K562 treated with DMSO at 1 percent for 48 hours (cell line): ENCODE data around the gene RNPS1. TPM values are rescaled to one million over a fixed set of nuclear protein-coding genes. Genes with fewer than 3 reads are reported as not detected.

Experiments used
- total RNA-seq: library from RNA; unstranded; fragments of 300-600 nt; gene quantifications from 2 replicates; pipeline ENCODE4 v1.2.3, GENCODE V29; 2022; ENCODE audit warnings: low replicate concordance; ENCODE audit errors: extremely low read depth

The RNPS1 gene
- total RNA-seq, result not detected in 2 replicates

GRCh38 chr16:2267913-2268666 is at the start of gene RNPS1:
Gene RNPS1, minus strand, starts transcription at chr16:2268126. Its CDS starts 3,483 bp downstream, at chr16:2264643.

GRCh38 chr16:2251296-2252111 is 16.4 kb downstream of the RNPS1 start, which contains the start of gene ECI1:
Gene ECI1, minus strand, starts transcription at chr16:2251587. Its CDS starts 21 bp downstream, at chr16:2251566.

GRCh38 chr16:2236337-2237101 is 31.4 kb downstream of the RNPS1 start, which contains the start of gene DNASE1L2:
Gene DNASE1L2, plus strand, starts transcription at chr16:2236444. Its CDS starts 373 bp downstream, at chr16:2236817.

GRCh38 chr16:2223221-2223941 is 44.5 kb downstream of the RNPS1 start, which contains the start of gene E4F1:
Gene E4F1, plus strand, starts transcription at chr16:2223591. Its CDS starts 23 bp downstream, at chr16:2223614.

GRCh38 chr16:2214719-2214968 is 53.3 kb downstream of the RNPS1 start, which contains the start of gene PGP:
Gene PGP, minus strand, starts transcription at chr16:2214840. Its CDS starts 63 bp downstream, at chr16:2214777.

DNA sequence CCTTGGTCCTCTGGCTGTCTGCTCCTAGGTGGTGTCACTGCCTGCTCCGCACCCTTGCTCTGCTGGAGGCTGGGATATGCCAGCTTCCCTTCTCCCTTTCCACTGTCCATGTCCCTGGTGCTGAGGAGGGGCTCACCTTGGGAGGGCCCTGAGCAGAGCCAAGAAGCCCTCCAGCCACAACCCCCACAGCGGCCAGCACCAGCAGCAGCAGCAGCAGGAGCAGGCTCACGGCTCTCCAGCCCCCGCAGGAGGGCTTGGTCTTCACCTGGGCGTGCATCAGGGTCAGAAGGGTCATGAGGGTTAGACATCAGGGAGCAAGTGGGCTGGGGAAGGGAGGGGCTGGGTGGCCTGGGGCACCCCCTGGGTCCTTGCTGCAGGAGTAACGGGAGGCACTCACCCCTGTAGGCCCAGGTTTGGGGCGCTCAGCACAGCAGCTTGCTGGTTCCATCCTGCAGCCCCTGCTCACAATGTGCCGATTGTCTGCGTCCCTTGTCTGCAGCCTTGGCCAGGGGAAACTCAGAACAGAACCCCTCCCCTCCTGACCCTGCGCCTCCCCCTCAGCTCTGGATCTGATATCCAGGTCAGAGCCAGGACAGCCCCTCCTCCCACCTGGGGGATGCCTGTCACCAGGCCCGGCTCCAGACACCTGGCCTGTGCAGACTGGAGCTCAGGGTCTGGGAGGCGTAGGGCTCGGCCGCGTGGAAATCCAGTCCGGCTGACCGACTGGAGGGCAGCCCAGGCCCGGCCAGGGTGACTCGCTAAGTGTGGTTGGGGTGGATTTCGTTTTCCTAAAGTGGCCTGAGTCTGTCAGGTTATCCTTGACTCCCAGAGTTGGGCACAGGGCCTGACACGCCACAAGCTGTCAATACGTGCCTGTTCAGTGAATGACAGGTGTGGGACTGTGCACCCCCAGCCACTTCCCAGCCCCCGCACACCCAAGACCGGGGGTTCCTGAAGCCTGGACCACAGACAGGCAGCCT is 57.2 kb downstream of the RNPS1 start, which contains the start of gene BRICD5:
Gene BRICD5, minus strand, starts transcription at position 478 of the 980 bp plus-strand sequence. Its CDS starts 30 bp downstream, at position 448.

DNA sequence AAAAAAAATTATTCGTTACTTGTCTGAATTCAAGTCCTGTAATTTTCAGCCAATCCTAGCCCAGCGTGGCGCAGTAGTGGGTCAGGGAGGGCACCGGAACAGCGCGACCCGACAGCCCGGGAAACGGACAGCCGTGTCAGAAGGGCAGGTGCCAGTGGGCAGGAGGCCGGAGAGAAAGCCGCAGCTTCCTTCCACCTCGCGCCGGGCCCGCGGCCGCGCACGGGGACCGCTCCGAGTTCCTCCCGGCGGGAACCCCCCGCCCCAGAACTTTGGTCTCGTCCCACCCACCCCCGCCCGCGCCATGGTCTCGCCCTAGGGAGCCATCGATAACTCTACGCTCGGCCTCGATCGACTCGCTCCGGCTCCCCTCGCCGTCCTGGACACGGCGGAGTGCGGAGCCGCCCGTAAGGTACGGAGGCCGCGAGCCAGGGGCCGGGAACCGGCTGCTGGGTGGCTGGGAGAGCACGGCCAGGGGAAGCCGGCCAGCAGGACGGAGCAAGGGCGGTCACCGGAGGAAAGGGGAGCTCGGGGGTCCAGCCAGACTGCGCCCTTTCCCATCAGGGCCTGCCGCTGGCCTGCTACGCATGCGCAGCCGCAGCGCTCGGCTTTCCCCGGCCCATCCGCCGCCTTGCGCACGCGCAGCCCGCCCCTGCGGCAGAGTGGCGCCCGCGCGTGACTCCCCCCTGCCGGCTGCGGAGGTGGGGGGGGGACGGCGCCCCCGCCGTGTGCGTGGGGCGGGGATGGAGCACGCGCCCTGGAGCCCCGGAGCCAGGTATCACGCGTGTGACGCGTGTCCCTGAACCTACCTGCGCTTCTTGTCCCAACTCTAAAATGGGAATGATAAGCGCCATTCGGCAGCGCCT is 62.6 kb downstream of the RNPS1 start, which contains the start of gene MLST8:
Gene MLST8, plus strand, starts transcription at position 351 of the 863 bp plus-strand sequence. CDS start 632 bp downstream, outside the sequence.

Other genes with a start within 250 kb of the RNPS1 start
- gene NPW, start 248.3 kb downstream of the RNPS1 start, total RNA-seq, result not detected in 2 replicates
- not detected in 2 replicates for gene NHERF2, start 241.2 kb downstream of the RNPS1 start, total RNA-seq
- not detected in 2 replicates for gene NTHL1, start 220.3 kb downstream of the RNPS1 start, total RNA-seq
- not detected in 2 replicates for gene TSC2, start 220.1 kb downstream of the RNPS1 start, total RNA-seq
- gene PKD1, start 132.2 kb downstream of the RNPS1 start, total RNA-seq, result 1,234 TPM in 1 of 2 replicates, not detected in the other
- gene RAB26, start 119.5 kb downstream of the RNPS1 start, total RNA-seq, result not detected in 2 replicates
- not detected in 2 replicates for gene TRAF7, start 112.3 kb downstream of the RNPS1 start, total RNA-seq
- gene CASKIN1, start 71.5 kb downstream of the RNPS1 start, total RNA-seq, result not detected in 2 replicates
- gene MLST8, start 62.7 kb downstream of the RNPS1 start, total RNA-seq, result not detected in 2 replicates
- gene BRICD5, start 57.3 kb downstream of the RNPS1 start, total RNA-seq, result not detected in 2 replicates
- not detected in 2 replicates for gene PGP, start 53.3 kb downstream of the RNPS1 start, total RNA-seq
- not detected in 2 replicates for gene E4F1, start 44.5 kb downstream of the RNPS1 start, total RNA-seq
- gene DNASE1L2, start 31.7 kb downstream of the RNPS1 start, total RNA-seq, result not detected in 2 replicates
- 674 TPM in 1 of 2 replicates, not detected in the other for gene ECI1, start 16.5 kb downstream of the RNPS1 start, total RNA-seq
- gene ABCA3, start 72.6 kb upstream of the RNPS1 start, total RNA-seq, result not detected in 2 replicates
- gene CCNF, start 161.3 kb upstream of the RNPS1 start, total RNA-seq, result not detected in 2 replicates
- gene TEDC2, start 192.0 kb upstream of the RNPS1 start, total RNA-seq, result not detected in 2 replicates
- gene NTN3, start 203.2 kb upstream of the RNPS1 start, total RNA-seq, result not detected in 2 replicates
- gene TBC1D24, start 207.0 kb upstream of the RNPS1 start, total RNA-seq, result not detected in 2 replicates
- not detected in 2 replicates for gene ATP6V0C, start 245.8 kb upstream of the RNPS1 start, total RNA-seq